Transverse colon (tissue), 4 donors: Measurements from ENCODE around the gene SEPTIN12.

Source experiments
- EP300 ChIP-seq: sonication (generic); formaldehyde crosslinking; IDR thresholded peaks from one replicate; pipeline ENCODE4 v1.6.1; 2017; ENCODE audit warnings: antibody characterized with exemption, low read depth
- POLR2A ChIP-seq: fragments of 450-650 bp; IDR thresholded peaks from one replicate; pipeline ENCODE4 v1.6.1; 2016; ENCODE audit warnings: antibody characterized with exemption, mild to moderate bottlenecking, moderate library complexity
- POLR2AphosphoS5 ChIP-seq, 3 donors: sonication (generic); formaldehyde crosslinking; IDR thresholded peaks; one replicate each; pipeline ENCODE4 v1.6.1; 2016; ENCODE audit warnings: antibody characterized with exemption in 3 of 3
- TF ChIP-seq, protein P1 (sequence below), 5 experiments: fragments of 200-600 bp in 3 of 5; fragments of 450-650 bp in 2 of 5; sonication (generic) in 3 of 5; IDR thresholded peaks; 1 replicate in 2 of 5; 2 replicates in 3 of 5; pipeline ENCODE4 v1.5.1; 2016 to 2017; ENCODE audit warnings: antibody characterized with exemption in 5 of 5, inconsistent platforms in 3 of 5, mild to moderate bottlenecking in 2 of 5, moderate library complexity in 1 of 5

- TF ChIP-seq, protein P1, sequence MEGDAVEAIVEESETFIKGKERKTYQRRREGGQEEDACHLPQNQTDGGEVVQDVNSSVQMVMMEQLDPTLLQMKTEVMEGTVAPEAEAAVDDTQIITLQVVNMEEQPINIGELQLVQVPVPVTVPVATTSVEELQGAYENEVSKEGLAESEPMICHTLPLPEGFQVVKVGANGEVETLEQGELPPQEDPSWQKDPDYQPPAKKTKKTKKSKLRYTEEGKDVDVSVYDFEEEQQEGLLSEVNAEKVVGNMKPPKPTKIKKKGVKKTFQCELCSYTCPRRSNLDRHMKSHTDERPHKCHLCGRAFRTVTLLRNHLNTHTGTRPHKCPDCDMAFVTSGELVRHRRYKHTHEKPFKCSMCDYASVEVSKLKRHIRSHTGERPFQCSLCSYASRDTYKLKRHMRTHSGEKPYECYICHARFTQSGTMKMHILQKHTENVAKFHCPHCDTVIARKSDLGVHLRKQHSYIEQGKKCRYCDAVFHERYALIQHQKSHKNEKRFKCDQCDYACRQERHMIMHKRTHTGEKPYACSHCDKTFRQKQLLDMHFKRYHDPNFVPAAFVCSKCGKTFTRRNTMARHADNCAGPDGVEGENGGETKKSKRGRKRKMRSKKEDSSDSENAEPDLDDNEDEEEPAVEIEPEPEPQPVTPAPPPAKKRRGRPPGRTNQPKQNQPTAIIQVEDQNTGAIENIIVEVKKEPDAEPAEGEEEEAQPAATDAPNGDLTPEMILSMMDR (IDR thresholded peaks at IDR 0.05), result no peak
- TF ChIP-seq POLR2A (no peak), EP300 (no peak), POLR2AphosphoS5 (IDR thresholded peaks at IDR 0.05) (no peak)
These were observed 9.7 kb upstream of the SEPTIN12 start for GRCh38 chr16:4797805-4798252.
